ENCODE results near the gene CCDC34. TPM values are rescaled to one million over a fixed set of nuclear protein-coding genes. Genes with fewer than 3 reads are reported as not detected.

The CCDC34 gene
- total RNA-seq, 4 donors from 2014 or later = 1.3 to 10.4 (median 5.2) TPM

GRCh38 chr11:27403195-27403594 lies 40.2 kb upstream of the CCDC34 start:
- no peaks in the 10 kb centered on the region for H3K27me3 ChIP-seq
- peaks cover 0 to 36% (median 0%) of the 10 kb centered on the region in 3 donors for H3K4me1 ChIP-seq
- H3K27ac ChIP-seq = no peak overlapping the region
- DNase-seq = no peak
- TF ChIP-seq POLR2A (IDR thresholded peaks at IDR 0.05) (no peak), CTCF (IDR thresholded peaks at IDR 0.05) (no peak)
- no peak overlapping the region for H3K4me3 ChIP-seq
- intact Hi-C loops (cut with DNase I) = no loop called here
- H3K9me3 ChIP-seq = no peaks in the 10 kb centered on the region
- H3K36me3 ChIP-seq = peaks cover 0 to 7% (median 0%) of the 10 kb centered on the region in 3 donors
- 81 to 90% methylated on average over 2 of the region's 2 CpGs for WGBS, 2 donors

GRCh38 chr11:27402450-27402849 lies 39.4 kb upstream of the CCDC34 start:
- no peak for TF ChIP-seq POLR2A (IDR thresholded peaks at IDR 0.05)
- no peak for TF ChIP-seq CTCF (IDR thresholded peaks at IDR 0.05)
- no peak for DNase-seq
- Histone ChIP-seq H3K36me3 (peaks cover 0 to 7% (median 0%) of the 10 kb centered on the region in 3 donors), H3K9me3 (no peaks in the 10 kb centered on the region), H3K4me3 (no peak overlapping the region), H3K4me1 (peaks cover 0 to 39% (median 0%) of the 10 kb centered on the region in 3 donors), H3K27ac (no peak overlapping the region), H3K27me3 (no peaks in the 10 kb centered on the region)
- intact Hi-C loops (cut with DNase I) = no loop called here
- WGBS, 2 donors = 91% methylated on average over 2 of the region's 2 CpGs

- DNase-seq = no peak
- H3K27ac ChIP-seq = no peak overlapping the region
- no peak overlapping the region for H3K4me3 ChIP-seq
- peaks cover 0 to 44% (median 0%) of the 10 kb centered on the region in 3 donors for H3K4me1 ChIP-seq
- H3K27me3 ChIP-seq = no peaks in the 10 kb centered on the region
- H3K36me3 ChIP-seq = peaks cover 0 to 7% (median 0%) of the 10 kb centered on the region in 3 donors
- no peaks in the 10 kb centered on the region for H3K9me3 ChIP-seq
- no peak for TF ChIP-seq CTCF (IDR thresholded peaks at IDR 0.05)
- no peak for TF ChIP-seq POLR2A (IDR thresholded peaks at IDR 0.05)
- intact Hi-C loops (cut with DNase I) = no loop called here
- 67 to 69% methylated on average over 5 of the region's 5 CpGs for WGBS, 2 donors
Measured at GRCh38 chr11:27401833-27402316, 38.9 kb upstream of the CCDC34 start.

- H3K36me3 ChIP-seq = peaks cover 0 to 7% (median 0%) of the 10 kb centered on the region in 3 donors
- H3K27me3 ChIP-seq = no peaks in the 10 kb centered on the region
- no peak for DNase-seq
- peaks cover 0 to 50% (median 2%) of the 10 kb centered on the region in 3 donors for H3K4me1 ChIP-seq
- TF ChIP-seq POLR2A (IDR thresholded peaks at IDR 0.05) (no peak), CTCF (IDR thresholded peaks at IDR 0.05) (no peak)
- H3K9me3 ChIP-seq = no peaks in the 10 kb centered on the region
- H3K4me3 ChIP-seq = no peak overlapping the region
- intact Hi-C loops (cut with DNase I) = no loop called here
- 77 to 82% methylated on average over 5 of the region's 5 CpGs for WGBS, 2 donors
- no peak overlapping the region for H3K27ac ChIP-seq
Measured at GRCh38 chr11:27401280-27401832, 38.3 kb upstream of the CCDC34 start.

GRCh38 chr11:27398400-27398770 lies 35.4 kb upstream of the CCDC34 start:
- peaks cover 0 to 7% (median 0%) of the 10 kb centered on the region in 3 donors for H3K36me3 ChIP-seq
- TF ChIP-seq CTCF (IDR thresholded peaks at IDR 0.05) (no peak), POLR2A (IDR thresholded peaks at IDR 0.05) (no peak)
- DNase-seq = no peak
- no peaks in the 10 kb centered on the region for H3K27me3 ChIP-seq
- no peaks in the 10 kb centered on the region for H3K9me3 ChIP-seq
- H3K27ac ChIP-seq = no peak overlapping the region
- no peak overlapping the region for H3K4me3 ChIP-seq
- H3K4me1 ChIP-seq = peaks cover 5 to 63% (median 16%) of the 10 kb centered on the region in 3 donors
- WGBS, 2 donors = 72 to 89% methylated on average over 3 of the region's 3 CpGs
- intact Hi-C loops (cut with DNase I) = no loop called here

Data from esophagus squamous epithelium (tissue), 5 donors.